GM20431 (cell line): ENCODE data around the gene ANKRD17.
"Not testable (repeated sequence)": the region's sequence is repeated elsewhere in the genome, so short reads cannot be mapped to it uniquely, and the experiment has no call there.

ENCODE experiments used
- in situ Hi-C: fragments of 300-500 bp; cut with MseI, MboI; formaldehyde crosslinking; loops from one replicate; pipeline ENCODE4 v1.15.0; 2020; ENCODE audit warnings: low sequenced_read_pairs; ENCODE audit not compliant: unreplicated experiment

The ANKRD17 gene

GRCh38 chr4:73211968-73212367 lies 46.6 kb downstream of the ANKRD17 start:
- in situ Hi-C loops: no loop called here

- in situ Hi-C loops: no loop called here
Observed at GRCh38 chr4:73208376-73208775, 50.2 kb downstream of the ANKRD17 start.

DNA sequence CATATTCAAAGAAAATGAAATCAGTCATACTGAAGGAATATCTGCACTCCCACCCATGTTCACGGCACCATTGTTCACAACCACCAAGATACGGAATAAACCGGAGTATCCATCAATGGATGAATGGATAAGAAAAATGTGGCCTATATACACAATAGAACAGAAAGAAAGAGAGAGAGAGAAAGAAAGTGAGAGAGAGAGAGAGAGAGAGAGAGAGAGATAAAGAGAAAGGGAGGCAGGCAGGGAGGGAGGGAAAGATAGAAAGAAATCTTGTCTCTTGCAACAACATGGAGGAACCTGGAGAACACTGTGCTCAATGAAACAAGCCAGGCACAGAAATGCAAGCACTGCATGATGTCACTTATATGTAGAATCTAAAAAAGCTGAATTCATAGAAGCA lies 52.4 kb downstream of the ANKRD17 start:
- in situ Hi-C loops: no loop called here

GRCh38 chr4:73205482-73205881 lies 53.1 kb downstream of the ANKRD17 start:
- in situ Hi-C loops: no loop called here

DNA sequence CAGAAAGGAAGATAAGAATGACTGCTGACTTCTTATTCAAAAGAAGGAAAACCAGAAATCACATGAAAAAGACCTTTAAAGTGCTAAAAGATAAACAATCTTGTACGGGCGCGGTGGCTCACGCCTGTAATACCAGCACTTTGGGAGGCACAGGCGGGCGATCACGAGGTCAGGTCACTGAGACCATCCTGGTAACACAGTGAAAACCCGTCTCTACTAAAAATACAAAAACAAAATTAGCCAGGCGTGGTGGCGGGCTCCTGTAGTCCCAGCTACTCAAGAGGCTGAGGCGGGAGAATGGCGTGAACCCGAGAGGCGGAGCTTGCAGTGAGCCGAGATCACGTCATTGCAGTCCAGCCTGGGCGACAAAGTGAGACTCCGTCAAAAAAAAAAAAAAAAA lies 54.6 kb downstream of the ANKRD17 start:
- in situ Hi-C loops: not testable (repeated sequence)

DNA sequence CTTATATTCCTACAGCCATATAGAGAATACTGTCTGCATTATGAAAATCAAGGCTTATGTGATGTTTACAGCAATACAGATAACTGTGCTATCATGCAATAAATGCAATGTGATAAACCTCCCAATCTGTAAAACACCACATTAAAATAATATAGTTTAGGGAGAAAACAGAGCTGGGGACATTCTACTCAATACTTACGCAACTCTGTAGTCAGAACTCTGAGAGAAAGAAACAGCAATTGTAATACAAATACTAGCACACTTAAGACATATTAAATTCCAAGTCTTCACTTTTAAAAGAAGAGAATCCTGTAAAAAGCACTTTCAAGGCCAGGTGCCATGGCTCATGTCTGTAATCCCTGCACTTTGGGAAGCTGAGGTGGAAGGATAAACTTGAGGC lies 61.4 kb downstream of the ANKRD17 start:
- in situ Hi-C loops: no loop called here

GRCh38 chr4:73194064-73194463 lies 64.5 kb downstream of the ANKRD17 start:
- in situ Hi-C loops: no loop called here

GRCh38 chr4:73193659-73194058 lies 64.9 kb downstream of the ANKRD17 start:
- in situ Hi-C loops: no loop called here

DNA sequence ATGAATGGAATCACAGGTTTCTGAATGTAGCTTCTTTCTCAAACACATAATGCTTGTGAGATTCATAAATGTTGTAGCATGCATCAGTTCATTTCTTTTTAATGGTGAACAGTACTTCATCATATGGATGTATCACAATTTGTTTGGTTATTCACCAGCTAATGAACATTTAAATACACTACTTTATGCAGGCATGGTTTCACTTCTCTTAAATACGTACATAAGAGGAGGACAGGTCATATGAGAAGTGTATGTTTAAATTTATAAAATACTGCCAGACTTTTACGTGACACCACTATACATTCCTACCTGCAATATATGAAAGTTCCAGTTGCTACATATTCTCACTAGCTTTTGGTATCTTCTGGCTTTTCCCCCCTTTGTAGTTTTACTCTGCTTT lies 65.4 kb downstream of the ANKRD17 start:
- in situ Hi-C loops: no loop called here

GRCh38 chr4:73189274-73189810 lies 69.3 kb downstream of the ANKRD17 start:
- in situ Hi-C loops: no loop called here

GRCh38 chr4:73187325-73187724 lies 71.3 kb downstream of the ANKRD17 start:
- in situ Hi-C loops: no loop called here

GRCh38 chr4:73185903-73186302 lies 72.7 kb downstream of the ANKRD17 start:
- in situ Hi-C loops: no loop called here

DNA sequence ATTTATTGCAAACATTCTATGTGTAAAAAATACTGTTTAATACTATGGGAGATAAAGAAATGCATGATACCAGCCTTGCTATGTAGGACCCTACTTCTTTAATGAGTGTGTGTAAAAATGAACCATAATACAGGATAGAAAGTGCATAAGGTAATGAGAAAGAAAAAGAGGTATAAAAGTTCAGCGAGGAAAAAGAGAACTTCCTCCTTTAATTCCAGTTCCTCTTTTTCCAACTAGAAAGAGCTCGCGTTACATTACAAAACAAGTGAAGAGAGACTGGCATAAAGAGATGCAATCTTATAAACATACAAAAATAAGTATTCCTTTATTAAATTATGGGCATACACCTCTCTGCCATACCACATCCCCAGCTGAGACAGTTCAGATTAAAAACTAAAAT lies 77.4 kb downstream of the ANKRD17 start:
- in situ Hi-C loops: no loop called here

- in situ Hi-C loops: no loop called here
Observed at GRCh38 chr4:73178389-73178788, 80.2 kb downstream of the ANKRD17 start.

GRCh38 chr4:73172161-73172560 lies 86.4 kb downstream of the ANKRD17 start:
- in situ Hi-C loops: no loop called here

- in situ Hi-C loops: no loop called here
Observed at GRCh38 chr4:73170518-73171198, 87.9 kb downstream of the ANKRD17 start.

GRCh38 chr4:73166212-73166611 lies 92.4 kb downstream of the ANKRD17 start:
- in situ Hi-C loops: no loop called here

GRCh38 chr4:73161527-73162185 lies 96.9 kb downstream of the ANKRD17 start:
- in situ Hi-C loops: no loop called here

GRCh38 chr4:73156394-73156793 lies 102.2 kb downstream of the ANKRD17 start:
- in situ Hi-C loops: no loop called here

GRCh38 chr4:73152893-73153292 lies 105.7 kb downstream of the ANKRD17 start:
- in situ Hi-C loops: no loop called here

DNA sequence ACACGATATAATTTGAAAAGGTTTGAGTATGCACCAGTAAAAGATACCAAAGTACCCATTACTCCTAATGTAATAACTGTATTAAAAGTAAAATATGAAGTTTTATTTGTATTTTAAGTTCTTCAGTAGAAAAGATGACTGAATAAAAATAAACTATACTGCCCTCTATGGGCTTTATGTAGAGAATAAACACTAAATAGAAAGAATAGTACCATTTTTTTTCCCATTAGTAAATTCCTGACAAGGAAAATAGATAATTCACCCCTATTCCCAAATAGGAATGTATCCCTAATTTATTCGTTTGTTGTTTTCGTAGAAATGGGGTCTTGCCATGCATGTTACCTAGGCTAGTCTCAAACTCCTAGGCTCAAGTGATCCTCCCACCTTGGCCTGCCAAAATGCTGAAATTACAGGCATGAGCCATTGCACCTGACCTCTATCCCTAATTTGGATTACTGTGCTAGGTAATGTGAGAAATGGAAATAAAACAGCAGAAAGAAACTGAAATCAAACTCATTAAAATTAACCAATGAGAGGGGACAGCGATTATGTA lies 115.5 kb downstream of the ANKRD17 start:
- in situ Hi-C loops: no loop called here
